ENCODE results near the gene CHD8.

CHD8 gene

DNA sequence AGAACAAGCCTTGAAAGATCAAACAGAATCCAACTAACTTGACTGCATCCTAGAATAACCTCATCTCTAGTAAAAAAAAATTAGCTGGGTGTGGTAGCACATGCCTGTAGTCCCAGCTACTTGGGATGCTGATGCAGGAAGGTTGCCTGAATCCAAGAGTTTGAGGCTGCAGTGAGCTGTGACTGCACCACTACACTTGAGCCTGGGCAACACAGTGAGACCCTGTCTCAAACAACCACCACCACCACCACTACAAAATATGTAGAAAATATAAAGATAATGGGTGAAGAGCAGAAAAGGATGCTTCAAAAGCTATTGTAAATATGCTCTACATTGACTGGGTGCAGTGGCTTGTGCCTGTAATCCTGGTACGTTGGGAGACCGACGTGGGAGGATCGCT is 99.4 kb downstream of the CHD8 start:
- no peak for DNase-seq

DNA sequence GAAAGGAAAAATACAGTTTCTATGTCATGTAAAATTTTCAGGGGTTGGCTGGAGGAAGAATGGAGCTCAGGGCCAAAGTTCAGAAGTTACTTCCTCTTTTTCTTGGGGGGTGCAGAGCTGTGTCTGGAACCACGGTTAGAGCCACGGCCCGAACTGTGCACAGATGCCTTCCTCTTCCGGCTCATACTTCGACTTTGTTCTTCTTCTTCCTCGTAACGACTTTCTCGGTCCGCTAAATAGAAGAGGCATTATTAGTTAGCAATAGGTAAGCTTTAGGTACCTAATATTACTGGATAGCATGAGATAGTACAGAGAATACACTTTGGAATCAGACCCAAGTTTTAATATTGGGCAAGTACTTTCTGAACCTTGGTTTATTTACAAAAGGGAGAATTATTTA is 103.3 kb downstream of the CHD8 start:
- DNase-seq = peak in 1 of 2 donors; percentile 89

DNA sequence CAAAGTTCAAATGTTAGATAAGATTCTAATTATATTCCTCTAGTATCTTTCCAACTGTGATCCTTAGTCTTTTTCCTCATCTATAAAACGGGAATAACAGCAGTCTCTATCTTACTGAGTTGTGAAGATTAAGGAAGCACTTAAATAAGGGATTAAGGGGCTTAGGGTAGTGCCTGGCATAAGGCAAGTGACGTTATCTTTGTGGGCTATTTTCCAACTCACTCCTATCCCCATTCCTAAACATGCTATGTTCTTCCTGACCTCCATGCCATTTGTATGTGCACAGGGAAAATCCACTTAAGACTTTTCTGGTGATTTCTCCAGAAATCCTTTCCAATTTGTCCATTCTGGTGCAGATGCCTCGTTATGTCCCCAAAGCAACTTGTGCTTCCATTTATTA is 105.4 kb downstream of the CHD8 start:
- no peak for DNase-seq

DNA sequence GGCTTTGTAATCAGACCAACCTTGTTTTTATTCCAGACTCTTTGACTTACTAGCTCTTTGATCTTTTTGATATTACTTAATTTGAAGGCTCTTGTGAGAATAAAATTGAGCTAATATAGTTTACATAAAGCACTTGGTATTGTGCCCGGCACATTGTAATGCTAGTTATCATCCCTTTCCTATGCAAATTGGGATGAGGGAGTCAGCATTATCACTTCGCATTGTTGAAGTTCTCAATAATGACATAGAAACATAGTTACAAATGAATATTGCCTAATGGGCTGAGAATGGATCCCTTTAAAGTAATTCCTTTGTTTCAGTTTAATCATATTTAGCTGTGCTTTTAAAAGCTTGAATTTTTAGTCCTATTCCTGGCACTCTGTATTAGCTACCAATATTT is 108.7 kb downstream of the CHD8 start:
- DNase-seq = no peak

DNA sequence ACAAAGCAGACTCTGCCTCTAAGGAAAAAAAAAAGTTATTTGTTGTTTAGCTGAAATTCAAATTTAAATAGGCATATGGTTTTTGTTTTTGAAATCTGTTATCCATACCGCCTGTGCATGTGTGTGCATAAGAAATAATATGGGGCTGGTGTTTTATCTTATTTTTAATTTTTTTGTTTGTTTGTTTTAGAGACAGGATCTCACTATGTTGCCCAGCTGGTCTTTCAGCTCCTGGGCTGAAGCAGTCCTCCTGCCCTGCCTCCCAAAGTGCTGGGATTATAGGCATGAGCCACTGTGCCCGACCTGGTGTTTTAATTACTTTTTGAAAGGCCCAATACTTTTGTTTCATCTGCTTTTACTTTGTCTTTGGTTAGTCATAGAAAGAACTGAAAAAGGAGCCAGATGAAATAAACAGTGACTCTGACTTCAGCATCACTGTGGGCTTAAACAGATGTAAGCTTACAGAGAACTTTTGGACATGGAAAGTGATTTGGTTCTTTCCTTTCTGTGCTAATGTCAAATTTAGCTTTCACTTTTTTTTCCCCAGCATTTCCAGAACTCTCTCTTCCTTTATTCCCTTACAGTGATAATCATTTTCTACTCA is 109.3 kb downstream of the CHD8 start:
- no peak for DNase-seq

DNA sequence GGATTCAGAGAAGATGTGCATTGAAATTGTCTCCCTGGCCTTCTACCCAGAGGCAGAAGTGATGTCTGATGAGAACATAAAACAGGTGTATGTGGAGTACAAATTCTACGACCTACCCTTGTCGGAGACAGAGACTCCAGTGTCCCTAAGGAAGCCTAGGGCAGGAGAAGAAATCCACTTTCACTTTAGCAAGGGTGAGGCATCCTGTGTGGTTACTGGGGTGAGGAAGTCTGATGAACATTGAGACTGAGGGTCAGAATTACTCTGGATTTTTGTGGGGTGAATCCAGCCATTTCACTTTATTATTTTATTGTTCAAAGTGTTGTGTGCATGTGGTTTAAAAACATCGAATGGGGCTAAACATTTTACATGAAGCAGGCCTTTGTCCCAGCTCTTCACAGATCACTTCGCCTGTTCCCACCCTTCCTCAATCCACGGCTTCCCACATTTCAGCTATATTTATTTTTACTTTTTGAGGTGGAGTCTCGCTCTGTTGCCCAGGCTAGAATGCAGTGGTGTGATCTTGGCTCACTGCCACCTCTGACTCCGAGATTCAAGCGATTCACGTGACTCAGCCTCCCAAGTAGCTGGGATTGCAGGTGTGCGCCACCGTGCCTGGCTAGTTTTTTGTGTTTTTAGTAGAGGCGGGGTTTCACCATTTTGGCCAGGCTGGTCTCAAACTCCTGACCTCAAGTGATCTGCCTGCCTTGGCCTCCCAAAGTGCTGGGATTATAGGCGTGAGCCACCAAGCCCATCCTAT is 112.7 kb downstream of the CHD8 start:
- no peak for DNase-seq
